ENCODE data around the gene RUNX2.

GRCh38 chr6:45705137-45705855 lies 377.2 kb downstream of the RUNX2 start:
- TF ChIP-seq CTCF (IDR thresholded peaks at IDR 0.05) (no peak), POLR2A (IDR thresholded peaks at IDR 0.05) (no peak)

All from testis (tissue), 2 donors.